Measurements from ENCODE around the gene P2RX6. TPM values are rescaled to one million over a fixed set of nuclear protein-coding genes. Genes with fewer than 3 reads are reported as not detected.

P2RX6 gene
- polyA plus RNA-seq, 1 of the 3 experiments (the other 2 are of a cell fraction), result 7.1 TPM

GRCh38 chr22:21069375-21069774 is 54.4 kb downstream of the P2RX6 start:
- POLR2A ChIA-PET, result no interaction called here
- WGBS (ENCODE audit: low lambda C conversion rate), result 52% methylated on average over 3 of the region's 5 CpGs
- Histone ChIP-seq H3K36me3 (replicated peaks in 1 of 2; ENCODE audit: control insufficient read depth in 1 of 2, insufficient read depth in 2 of 2, low read length in 1 of 2) (no peaks in the 10 kb centered on the region), H3K9ac (no peak overlapping the region), H4K20me1 (ENCODE audit: insufficient read depth) (no peaks in the 10 kb centered on the region), H3K9me2 (no peaks in the 10 kb centered on the region), H3K4me1 (ENCODE audit: control insufficient read depth in 1 of 2, insufficient read depth in 2 of 2, low read depth in 1 of 2, low read length in 1 of 2) (no peaks in the 10 kb centered on the region), H3K79me2 (ENCODE audit: insufficient read depth) (no peaks in the 10 kb centered on the region), H3K4me2 (no peak overlapping the region), H3F3A (replicated peaks; ENCODE audit: insufficient read depth) (peaks cover 2% of the 10 kb centered on the region), H3K27ac (ENCODE audit: low read depth in 2 of 2, low read length in 1 of 2) (no peak overlapping the region), H3K4me3 (ENCODE audit: low read depth in 2 of 2, low read length in 1 of 2) (no peak overlapping the region), H3K27me3 (ENCODE audit: insufficient read depth) (no peaks in the 10 kb centered on the region), H2AFZ (ENCODE audit: low read depth) (no peak overlapping the region), H3K9me3 (no peaks in the 10 kb centered on the region)
- CTCF ChIA-PET, result no interaction called here
- TF ChIP-seq EZH2phosphoT487 (IDR thresholded peaks at IDR 0.05; ENCODE audit: borderline replicate concordance, low read depth) (no peak), USF2 (IDR thresholded peaks at IDR 0.05; ENCODE audit: borderline replicate concordance, low read depth, low read length) (no peak), TEAD4 (IDR thresholded peaks at IDR 0.05; ENCODE audit: borderline replicate concordance, insufficient read depth) (no peak), PBX3 (IDR thresholded peaks at IDR 0.05) (no peak), FOSL2 (IDR thresholded peaks at IDR 0.05; ENCODE audit: borderline replicate concordance, low read depth) (no peak), NRF1 (IDR thresholded peaks at IDR 0.05; ENCODE audit: low read depth, low read length) (no peak), MXI1 (IDR thresholded peaks at IDR 0.05; ENCODE audit: low read depth, low read length) (no peak), MAX (IDR thresholded peaks at IDR 0.05; ENCODE audit: low read depth) (no peak), IRF3 (IDR thresholded peaks at IDR 0.05; ENCODE audit: low read depth, low read length) (no peak), EP300 (IDR thresholded peaks at IDR 0.05; ENCODE audit: borderline replicate concordance in 1 of 2, low read depth in 1 of 2, low read length in 1 of 2) (no peak), FOXJ3 (CRISPR knock-in tag; IDR thresholded peaks at IDR 0.05) (no peak), TCF12 (IDR thresholded peaks at IDR 0.05) (no peak), GATA2 (CRISPR knock-in tag; IDR thresholded peaks at IDR 0.05) (no peak), TAF1 (IDR thresholded peaks at IDR 0.05; ENCODE audit: borderline replicate concordance, low read depth, low read length) (no peak), RCOR1 (IDR thresholded peaks at IDR 0.05; ENCODE audit: low read length) (no peak), MEF2A (IDR thresholded peaks at IDR 0.05; ENCODE audit: borderline replicate concordance, low read depth) (no peak), ELF1 (IDR thresholded peaks at IDR 0.05) (no peak), RFX5 (IDR thresholded peaks at IDR 0.05; ENCODE audit: low read length) (no peak)
- TF ChIP-seq, protein P1, sequence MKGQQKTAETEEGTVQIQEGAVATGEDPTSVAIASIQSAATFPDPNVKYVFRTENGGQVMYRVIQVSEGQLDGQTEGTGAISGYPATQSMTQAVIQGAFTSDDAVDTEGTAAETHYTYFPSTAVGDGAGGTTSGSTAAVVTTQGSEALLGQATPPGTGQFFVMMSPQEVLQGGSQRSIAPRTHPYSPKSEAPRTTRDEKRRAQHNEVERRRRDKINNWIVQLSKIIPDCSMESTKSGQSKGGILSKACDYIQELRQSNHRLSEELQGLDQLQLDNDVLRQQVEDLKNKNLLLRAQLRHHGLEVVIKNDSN (IDR thresholded peaks at IDR 0.05; ENCODE audit: borderline replicate concordance, low read depth), result no peak
- TF ChIP-seq, protein P2, sequence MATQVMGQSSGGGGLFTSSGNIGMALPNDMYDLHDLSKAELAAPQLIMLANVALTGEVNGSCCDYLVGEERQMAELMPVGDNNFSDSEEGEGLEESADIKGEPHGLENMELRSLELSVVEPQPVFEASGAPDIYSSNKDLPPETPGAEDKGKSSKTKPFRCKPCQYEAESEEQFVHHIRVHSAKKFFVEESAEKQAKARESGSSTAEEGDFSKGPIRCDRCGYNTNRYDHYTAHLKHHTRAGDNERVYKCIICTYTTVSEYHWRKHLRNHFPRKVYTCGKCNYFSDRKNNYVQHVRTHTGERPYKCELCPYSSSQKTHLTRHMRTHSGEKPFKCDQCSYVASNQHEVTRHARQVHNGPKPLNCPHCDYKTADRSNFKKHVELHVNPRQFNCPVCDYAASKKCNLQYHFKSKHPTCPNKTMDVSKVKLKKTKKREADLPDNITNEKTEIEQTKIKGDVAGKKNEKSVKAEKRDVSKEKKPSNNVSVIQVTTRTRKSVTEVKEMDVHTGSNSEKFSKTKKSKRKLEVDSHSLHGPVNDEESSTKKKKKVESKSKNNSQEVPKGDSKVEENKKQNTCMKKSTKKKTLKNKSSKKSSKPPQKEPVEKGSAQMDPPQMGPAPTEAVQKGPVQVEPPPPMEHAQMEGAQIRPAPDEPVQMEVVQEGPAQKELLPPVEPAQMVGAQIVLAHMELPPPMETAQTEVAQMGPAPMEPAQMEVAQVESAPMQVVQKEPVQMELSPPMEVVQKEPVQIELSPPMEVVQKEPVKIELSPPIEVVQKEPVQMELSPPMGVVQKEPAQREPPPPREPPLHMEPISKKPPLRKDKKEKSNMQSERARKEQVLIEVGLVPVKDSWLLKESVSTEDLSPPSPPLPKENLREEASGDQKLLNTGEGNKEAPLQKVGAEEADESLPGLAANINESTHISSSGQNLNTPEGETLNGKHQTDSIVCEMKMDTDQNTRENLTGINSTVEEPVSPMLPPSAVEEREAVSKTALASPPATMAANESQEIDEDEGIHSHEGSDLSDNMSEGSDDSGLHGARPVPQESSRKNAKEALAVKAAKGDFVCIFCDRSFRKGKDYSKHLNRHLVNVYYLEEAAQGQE (IDR thresholded peaks at IDR 0.05; ENCODE audit: low read depth, low read length), result no peak
- DNase-seq, result no peak

Measured in SK-N-SH (cell line).